ENCODE results near the gene TNFSF12.

Gene TNFSF12

DNA sequence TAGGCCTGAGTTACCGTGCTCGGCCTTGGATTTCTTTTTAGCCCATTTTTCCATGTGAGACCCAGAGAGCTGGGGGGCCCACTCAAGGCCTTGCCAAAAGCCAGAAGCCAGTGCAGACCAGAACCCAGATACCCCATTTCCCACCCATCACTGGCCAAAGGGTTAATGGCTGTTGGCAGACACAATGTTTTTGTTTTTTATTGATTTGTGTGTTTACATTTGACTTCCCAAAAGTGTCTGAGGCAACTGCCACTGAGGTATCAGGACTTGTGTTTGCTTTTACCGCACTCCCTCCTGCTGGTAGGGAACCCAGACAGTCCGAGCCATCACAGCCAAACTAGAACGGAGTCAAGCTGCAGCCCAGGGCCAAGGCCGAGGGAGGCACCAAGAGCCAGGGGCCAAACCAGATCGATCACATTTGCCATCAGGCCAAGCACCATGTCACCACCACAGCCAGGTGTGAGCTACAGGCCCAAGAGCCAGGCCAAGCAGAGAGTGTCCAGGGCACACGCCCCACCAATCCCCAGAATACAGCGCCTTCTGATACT is 7.7 kb upstream of the TNFSF12 start:
- no peak for TF ChIP-seq GLIS3 (CRISPR knock-in tag; IDR thresholded peaks at IDR 0.05)
- TF ChIP-seq TCF4 (CRISPR knock-in tag; IDR thresholded peaks at IDR 0.05; ENCODE audit: borderline replicate concordance): no peak
- no peak for TF ChIP-seq CREB5 (CRISPR knock-in tag; IDR thresholded peaks at IDR 0.05; ENCODE audit: low read depth)
- no peak for TF ChIP-seq ZNF565 (CRISPR knock-in tag; conservative IDR thresholded peaks at IDR 0.05; ENCODE audit: low read depth)
- TF ChIP-seq BACH2 (CRISPR knock-in tag; IDR thresholded peaks at IDR 0.05; ENCODE audit: borderline replicate concordance): no peak
- TF ChIP-seq PPARA (CRISPR knock-in tag; IDR thresholded peaks at IDR 0.05; ENCODE audit: borderline replicate concordance): no peak
- no peak for TF ChIP-seq OSR1 (CRISPR knock-in tag; IDR thresholded peaks at IDR 0.05)
- TF ChIP-seq ZC3H10 (CRISPR knock-in tag; IDR thresholded peaks at IDR 0.05): no peak
- no peak for TF ChIP-seq ZFP3 (CRISPR knock-in tag; IDR thresholded peaks at IDR 0.05)
- TF ChIP-seq TOX (CRISPR knock-in tag; IDR thresholded peaks at IDR 0.05; ENCODE audit: borderline replicate concordance): no peak
- no peak for ATAC-seq

DNA sequence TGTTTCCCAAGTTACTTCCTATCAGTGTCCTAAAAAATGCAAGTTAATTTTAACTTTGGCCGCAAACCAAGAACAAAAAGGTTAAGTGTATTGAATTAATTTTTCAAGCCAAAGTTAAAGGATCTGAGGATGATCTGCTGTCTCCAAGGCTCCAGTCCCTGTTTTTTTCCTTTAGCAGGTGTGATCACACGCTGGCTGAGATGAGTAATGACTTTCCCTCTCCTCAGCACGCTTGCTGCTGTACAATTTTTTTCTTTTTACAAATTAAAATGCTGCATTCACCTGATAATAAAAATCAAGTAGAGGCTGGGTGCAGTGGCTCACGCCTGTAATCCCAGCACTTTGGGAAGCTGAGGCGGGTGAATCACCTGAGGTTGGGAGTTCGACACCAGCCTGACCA is 3.9 kb upstream of the TNFSF12 start:
- TF ChIP-seq ARNTL (CRISPR knock-in tag; IDR thresholded peaks at IDR 0.05; ENCODE audit: borderline replicate concordance, low read depth): no peak
- no peak for TF ChIP-seq ZNF565 (CRISPR knock-in tag; conservative IDR thresholded peaks at IDR 0.05; ENCODE audit: low read depth)
- no peak for TF ChIP-seq ZC3H10 (CRISPR knock-in tag; IDR thresholded peaks at IDR 0.05)
- no peak for TF ChIP-seq CREB5 (CRISPR knock-in tag; IDR thresholded peaks at IDR 0.05; ENCODE audit: low read depth)
- no peak for TF ChIP-seq CSRNP3 (CRISPR knock-in tag; IDR thresholded peaks at IDR 0.05)
- TF ChIP-seq POU6F1 (CRISPR knock-in tag; IDR thresholded peaks at IDR 0.05; ENCODE audit: borderline replicate concordance, low read depth): no peak
- TF ChIP-seq TSHZ2 (CRISPR knock-in tag; IDR thresholded peaks at IDR 0.05): no peak
- no peak for TF ChIP-seq GLIS3 (CRISPR knock-in tag; IDR thresholded peaks at IDR 0.05)
- TF ChIP-seq ZFP3 (CRISPR knock-in tag; IDR thresholded peaks at IDR 0.05): no peak
- no peak for TF ChIP-seq ZNF8 (CRISPR knock-in tag; IDR thresholded peaks at IDR 0.05)
- no peak for TF ChIP-seq ISL1 (CRISPR knock-in tag; IDR thresholded peaks at IDR 0.05)
- no peak for TF ChIP-seq TCF4 (CRISPR knock-in tag; IDR thresholded peaks at IDR 0.05; ENCODE audit: borderline replicate concordance)
- TF ChIP-seq ESRRG (CRISPR knock-in tag; IDR thresholded peaks at IDR 0.05): no peak
- ATAC-seq: no peak

- ATAC-seq: peak; percentile 67
- TF ChIP-seq CREB5 (CRISPR knock-in tag; IDR thresholded peaks at IDR 0.05; ENCODE audit: low read depth): no peak
- no peak for TF ChIP-seq SNAI2 (CRISPR knock-in tag; IDR thresholded peaks at IDR 0.05)
- TF ChIP-seq POU6F1 (CRISPR knock-in tag; IDR thresholded peaks at IDR 0.05; ENCODE audit: borderline replicate concordance, low read depth): no peak
- TF ChIP-seq BACH2 (CRISPR knock-in tag; IDR thresholded peaks at IDR 0.05; ENCODE audit: borderline replicate concordance): no peak
- no peak for TF ChIP-seq ARNTL (CRISPR knock-in tag; IDR thresholded peaks at IDR 0.05; ENCODE audit: borderline replicate concordance, low read depth)
- no peak for TF ChIP-seq ZC3H10 (CRISPR knock-in tag; IDR thresholded peaks at IDR 0.05)
- no peak for TF ChIP-seq ZNF70 (CRISPR knock-in tag; IDR thresholded peaks at IDR 0.05)
- TF ChIP-seq RARB (CRISPR knock-in tag; IDR thresholded peaks at IDR 0.05): no peak
- no peak for TF ChIP-seq ISL1 (CRISPR knock-in tag; IDR thresholded peaks at IDR 0.05)
- no peak for TF ChIP-seq ZNF565 (CRISPR knock-in tag; conservative IDR thresholded peaks at IDR 0.05; ENCODE audit: low read depth)
- no peak for TF ChIP-seq OSR1 (CRISPR knock-in tag; IDR thresholded peaks at IDR 0.05)
Measured at GRCh38 chr17:7549401-7550055, 670 bp downstream of the TNFSF12 start.
